ENCODE data around the gene AMBRA1. TPM values are rescaled to one million over a fixed set of nuclear protein-coding genes. Genes with fewer than 3 reads are reported as not detected.

AMBRA1 gene
- total RNA-seq, 1 experiment from 2014 or later = 15.8 TPM

GRCh38 chr11:46615756-46616155, 21.9 kb upstream of the AMBRA1 start:
- no TSS peak for BruUV-seq (replicated peaks)
- Histone ChIP-seq H3K27me3 (ENCODE audit: low read length) (no peaks in the 10 kb centered on the region), H3K79me2 (ENCODE audit: low read length) (peaks cover 29% of the 10 kb centered on the region), H3K36me3 (ENCODE audit: low read depth, low read length) (no peaks in the 10 kb centered on the region), H3K4me2 (ENCODE audit: low read length) (peak overlapping the region; percentile 91), H2AFZ (ENCODE audit: low read length) (no peak overlapping the region), H3K27ac (ENCODE audit: low read length) (no peak overlapping the region), H3K4me1 (ENCODE audit: insufficient read depth, low read length) (peaks cover 15% of the 10 kb centered on the region), H3K9me3 (ENCODE audit: low read length) (no peaks in the 10 kb centered on the region), H3K9me2 (replicated peaks; ENCODE audit: low read length) (no peaks in the 10 kb centered on the region), H3F3A (ENCODE audit: low read length, unreplicated experiment) (no peaks in the 10 kb centered on the region), H4K20me1 (ENCODE audit: low read length) (no peaks in the 10 kb centered on the region), H3K4me3 (ENCODE audit: low read length) (no peak overlapping the region), H3K9ac (ENCODE audit: low read length) (no peak overlapping the region)
- TF ChIP-seq CTCF (conservative IDR thresholded peaks at IDR 0.05; ENCODE audit: low read depth, low read length) (no peak), EZH2phosphoT487 (IDR thresholded peaks at IDR 0.05; ENCODE audit: borderline replicate concordance, low read length) (no peak), EZH2 (IDR thresholded peaks at IDR 0.05; ENCODE audit: low read length, unreplicated experiment) (no peak)
- intact Hi-C loops (cut with micrococcal nuclease) = loop anchor here (2.0 kb wide), 2 partner anchors 21 to 61 kb away; partner anchors contain the start of gene AMBRA1
- ChIA-PET POLR2A (ENCODE audit: unreplicated experiment) (no interaction called here), CTCF (no interaction called here)
- ATAC-seq = no peak
- DNase-seq = peak; percentile 20

- Histone ChIP-seq H3K9me2 (replicated peaks; ENCODE audit: low read length) (no peaks in the 10 kb centered on the region), H3K4me1 (ENCODE audit: insufficient read depth, low read length) (peaks cover 11% of the 10 kb centered on the region), H2AFZ (ENCODE audit: low read length) (no peak overlapping the region), H3K36me3 (ENCODE audit: low read depth, low read length) (no peaks in the 10 kb centered on the region), H3K79me2 (ENCODE audit: low read length) (no peaks in the 10 kb centered on the region), H3K27ac (ENCODE audit: low read length) (no peak overlapping the region), H3K9ac (ENCODE audit: low read length) (no peak overlapping the region), H4K20me1 (ENCODE audit: low read length) (no peaks in the 10 kb centered on the region), H3K27me3 (ENCODE audit: low read length) (no peaks in the 10 kb centered on the region), H3K4me3 (ENCODE audit: low read length) (no peak overlapping the region), H3K9me3 (ENCODE audit: low read length) (no peaks in the 10 kb centered on the region), H3F3A (ENCODE audit: low read length, unreplicated experiment) (no peaks in the 10 kb centered on the region), H3K4me2 (ENCODE audit: low read length) (no peak overlapping the region)
- TF ChIP-seq CTCF (conservative IDR thresholded peaks at IDR 0.05; ENCODE audit: low read depth, low read length) (no peak), EZH2phosphoT487 (IDR thresholded peaks at IDR 0.05; ENCODE audit: borderline replicate concordance, low read length) (no peak), EZH2 (IDR thresholded peaks at IDR 0.05; ENCODE audit: low read length, unreplicated experiment) (no peak)
- ATAC-seq = no peak
- POLR2A ChIA-PET (ENCODE audit: unreplicated experiment) = interaction anchor here (1.2 kb wide), 1 partner anchor 19 kb away, joined by 7 read pairs; the partner anchor contains the start of gene AMBRA1
- DNase-seq = no peak
- CTCF ChIA-PET = no interaction called here
- intact Hi-C loops (cut with micrococcal nuclease) = no loop called here
- no TSS peak for BruUV-seq (replicated peaks)
Observed at GRCh38 chr11:46612326-46612725, 18.5 kb upstream of the AMBRA1 start.

GRCh38 chr11:46611526-46612304, 17.9 kb upstream of the AMBRA1 start:
- Histone ChIP-seq H2AFZ (ENCODE audit: low read length) (no peak overlapping the region), H3K4me3 (ENCODE audit: low read length) (no peak overlapping the region), H3K9ac (ENCODE audit: low read length) (no peak overlapping the region), H3F3A (ENCODE audit: low read length, unreplicated experiment) (no peaks in the 10 kb centered on the region), H3K27ac (ENCODE audit: low read length) (no peak overlapping the region), H3K36me3 (ENCODE audit: low read depth, low read length) (no peaks in the 10 kb centered on the region), H3K4me2 (ENCODE audit: low read length) (no peak overlapping the region), H3K4me1 (ENCODE audit: insufficient read depth, low read length) (peaks cover 11% of the 10 kb centered on the region), H3K9me2 (replicated peaks; ENCODE audit: low read length) (no peaks in the 10 kb centered on the region), H3K27me3 (ENCODE audit: low read length) (no peaks in the 10 kb centered on the region), H3K9me3 (ENCODE audit: low read length) (no peaks in the 10 kb centered on the region), H4K20me1 (ENCODE audit: low read length) (no peaks in the 10 kb centered on the region), H3K79me2 (ENCODE audit: low read length) (no peaks in the 10 kb centered on the region)
- TF ChIP-seq EZH2phosphoT487 (IDR thresholded peaks at IDR 0.05; ENCODE audit: borderline replicate concordance, low read length) = no peak
- no peak for TF ChIP-seq CTCF (conservative IDR thresholded peaks at IDR 0.05; ENCODE audit: low read depth, low read length)
- no peak for TF ChIP-seq EZH2 (IDR thresholded peaks at IDR 0.05; ENCODE audit: low read length, unreplicated experiment)
- no TSS peak for BruUV-seq (replicated peaks)
- CTCF ChIA-PET = interaction anchor here (0.6 kb wide), 1 partner anchor 228 kb away, joined by 6 read pairs; no protein-coding TSS in a partner anchor
- intact Hi-C loops (cut with micrococcal nuclease) = no loop called here
- ATAC-seq = no peak
- POLR2A ChIA-PET (ENCODE audit: unreplicated experiment) = interaction anchor here (0.5 to 1.2 kb wide), 2 partner anchors 18 to 56 kb away, joined by 4 to 7 read pairs; partner anchors contain the start of gene AMBRA1
- DNase-seq = no peak
